Measurements from ENCODE around the gene RHD.
"Not testable (repeated sequence)": the region's sequence is repeated elsewhere in the genome, so short reads cannot be mapped to it uniquely, and the experiment has no call there.

GRCh38 chr1:25369691-25370271 lies 97.5 kb downstream of the RHD start:
- TF ChIP-seq, protein P1, sequence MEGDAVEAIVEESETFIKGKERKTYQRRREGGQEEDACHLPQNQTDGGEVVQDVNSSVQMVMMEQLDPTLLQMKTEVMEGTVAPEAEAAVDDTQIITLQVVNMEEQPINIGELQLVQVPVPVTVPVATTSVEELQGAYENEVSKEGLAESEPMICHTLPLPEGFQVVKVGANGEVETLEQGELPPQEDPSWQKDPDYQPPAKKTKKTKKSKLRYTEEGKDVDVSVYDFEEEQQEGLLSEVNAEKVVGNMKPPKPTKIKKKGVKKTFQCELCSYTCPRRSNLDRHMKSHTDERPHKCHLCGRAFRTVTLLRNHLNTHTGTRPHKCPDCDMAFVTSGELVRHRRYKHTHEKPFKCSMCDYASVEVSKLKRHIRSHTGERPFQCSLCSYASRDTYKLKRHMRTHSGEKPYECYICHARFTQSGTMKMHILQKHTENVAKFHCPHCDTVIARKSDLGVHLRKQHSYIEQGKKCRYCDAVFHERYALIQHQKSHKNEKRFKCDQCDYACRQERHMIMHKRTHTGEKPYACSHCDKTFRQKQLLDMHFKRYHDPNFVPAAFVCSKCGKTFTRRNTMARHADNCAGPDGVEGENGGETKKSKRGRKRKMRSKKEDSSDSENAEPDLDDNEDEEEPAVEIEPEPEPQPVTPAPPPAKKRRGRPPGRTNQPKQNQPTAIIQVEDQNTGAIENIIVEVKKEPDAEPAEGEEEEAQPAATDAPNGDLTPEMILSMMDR (IDR thresholded peaks at IDR 0.05; ENCODE audit: low read length) = not testable (repeated sequence)
- TF ChIP-seq EZH2 (IDR thresholded peaks at IDR 0.05; ENCODE audit: borderline replicate concordance, low read length) = not testable (repeated sequence)
